Activated CD4-positive, alpha-beta T cell treated with anti-CD3 and anti-CD28 coated beads, Interleukin-10, Interleukin-2, amounts not matched to agents 100 ng/mL and 50 ng/mL, durations not matched to agents 16 hours and 8 hours (primary cell): ENCODE measurements around the gene KCNN4.
"Not testable (repeated sequence)": the region's sequence is repeated elsewhere in the genome, so short reads cannot be mapped to it uniquely, and the experiment has no call there.

Experiments used
- DNase-seq: peaks from one replicate; pipeline ENCODE4 v3.0.0-alpha.2; 2020

KCNN4 gene

DNA sequence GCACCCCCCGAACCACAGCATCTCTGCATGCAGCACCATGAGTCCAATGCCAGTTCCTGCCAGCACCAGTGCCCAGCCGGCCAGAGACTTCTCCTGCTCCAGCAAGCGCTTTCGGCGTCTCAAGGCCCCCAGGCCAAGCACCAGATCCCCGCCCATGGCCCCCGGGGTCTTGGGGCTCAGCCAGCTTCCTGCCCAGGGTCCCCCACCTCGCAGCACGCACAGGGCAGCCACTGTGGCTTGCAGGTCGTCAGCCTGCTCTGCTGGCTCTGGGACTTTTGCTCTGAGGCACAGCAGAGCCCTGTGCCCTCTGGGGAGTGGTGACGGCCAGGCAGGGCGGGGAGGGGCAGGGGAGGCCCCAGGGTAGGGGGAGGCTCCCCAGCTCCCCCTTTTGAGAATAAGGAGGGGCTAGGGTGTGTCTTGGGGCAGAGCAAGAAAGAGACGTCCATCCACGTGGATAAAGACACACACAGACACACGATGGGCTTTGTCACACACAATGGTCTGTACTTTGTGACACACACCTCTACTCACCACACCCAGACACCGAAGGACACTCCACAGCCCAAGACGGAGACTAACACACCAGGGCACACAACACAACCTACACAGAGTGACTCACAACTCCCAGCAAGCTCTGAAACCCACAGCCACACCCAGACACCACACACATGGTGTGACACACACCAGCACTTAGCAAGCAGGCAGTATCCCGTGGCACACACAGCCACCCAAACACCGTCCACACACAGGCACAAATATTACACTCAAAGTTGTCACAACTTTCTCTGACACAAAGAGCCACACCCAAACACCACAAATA lies at the start of gene KCNN4:
Gene KCNN4, minus strand, starts transcription at position 268 of the 820 bp plus-strand sequence. Its CDS starts 112 bp downstream, at position 156.
- peak; percentile 88 for DNase-seq

GRCh38 chr19:43826787-43827754 lies 46.3 kb upstream of the KCNN4 start, which contains the start of gene ZNF283:
ZNF283 (plus strand) TSS chr19:43827321; CDS start chr19:43833505, 6,184 bp downstream.
- peak; percentile 91 for DNase-seq

- DNase-seq: not testable (repeated sequence)
Observed at GRCh38 chr19:43824572-43824971, 43.8 kb upstream of the KCNN4 start.

DNA sequence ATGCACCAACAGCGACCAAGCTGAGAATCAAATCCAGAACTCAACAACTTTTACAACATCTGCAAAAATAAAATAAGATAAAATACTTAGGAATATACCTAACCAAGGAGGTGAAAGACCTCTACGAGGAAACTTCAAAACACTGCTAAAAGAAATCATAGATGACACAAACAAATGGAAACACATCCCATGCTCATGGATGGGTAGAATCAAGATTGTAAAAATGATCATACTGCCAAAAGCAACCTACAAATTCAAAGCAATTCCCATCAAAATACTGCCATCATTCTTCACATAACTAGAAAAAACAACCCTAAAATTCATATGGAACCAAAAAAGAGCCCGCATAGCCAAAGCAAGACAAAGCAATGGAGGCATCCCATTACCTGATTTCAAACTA lies 43.1 kb upstream of the KCNN4 start:
- DNase-seq: not testable (repeated sequence)

GRCh38 chr19:43820884-43821215 lies 40.1 kb upstream of the KCNN4 start:
- no peak for DNase-seq

GRCh38 chr19:43820098-43820883 lies 39.5 kb upstream of the KCNN4 start:
- peak; percentile 7 for DNase-seq

DNA sequence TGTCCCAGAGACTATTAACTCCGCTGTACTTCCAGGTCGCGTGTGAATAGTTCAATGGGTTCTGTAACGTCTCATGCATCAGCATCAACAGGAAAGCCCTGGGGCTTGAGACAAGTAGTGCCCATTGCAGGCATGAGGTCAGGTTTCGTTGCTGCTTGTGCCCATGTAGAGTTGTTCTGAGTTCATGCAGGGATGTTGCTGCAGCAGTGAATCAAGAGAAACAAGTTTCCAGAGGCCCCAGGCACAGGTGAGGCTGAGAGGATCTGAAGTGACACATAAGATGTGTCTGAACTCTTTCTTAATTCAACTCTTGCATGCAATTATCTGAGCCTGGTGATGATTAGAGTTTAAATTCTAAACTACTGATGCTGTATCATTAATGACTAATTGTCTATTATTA lies 37.7 kb upstream of the KCNN4 start:
- DNase-seq: no peak

- not testable (repeated sequence) for DNase-seq
Observed at GRCh38 chr19:43817454-43817853, 36.7 kb upstream of the KCNN4 start.

GRCh38 chr19:43814663-43815352 lies 34.0 kb upstream of the KCNN4 start:
- peak; percentile 30 for DNase-seq

- no peak for DNase-seq
Observed at GRCh38 chr19:43812688-43813087, 31.9 kb upstream of the KCNN4 start.

DNA sequence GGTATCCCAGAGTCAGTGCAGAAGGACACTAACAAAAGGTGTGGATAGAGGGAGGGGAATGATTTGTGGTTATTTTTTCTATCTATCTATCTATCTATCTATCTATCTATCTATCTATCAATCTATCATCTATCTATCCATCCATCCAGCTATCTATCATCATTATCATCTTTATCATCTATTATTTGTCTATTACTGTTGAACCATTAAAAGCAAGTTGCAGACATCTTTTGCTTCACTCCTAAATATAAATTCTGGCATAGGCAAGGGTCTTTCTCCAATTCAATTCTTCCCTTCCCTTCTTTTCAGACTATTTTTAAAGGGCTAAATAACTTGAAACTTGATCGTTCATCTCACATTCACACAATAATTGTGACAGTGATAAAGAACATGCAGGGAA lies 31.5 kb upstream of the KCNN4 start:
- DNase-seq: no peak

DNA sequence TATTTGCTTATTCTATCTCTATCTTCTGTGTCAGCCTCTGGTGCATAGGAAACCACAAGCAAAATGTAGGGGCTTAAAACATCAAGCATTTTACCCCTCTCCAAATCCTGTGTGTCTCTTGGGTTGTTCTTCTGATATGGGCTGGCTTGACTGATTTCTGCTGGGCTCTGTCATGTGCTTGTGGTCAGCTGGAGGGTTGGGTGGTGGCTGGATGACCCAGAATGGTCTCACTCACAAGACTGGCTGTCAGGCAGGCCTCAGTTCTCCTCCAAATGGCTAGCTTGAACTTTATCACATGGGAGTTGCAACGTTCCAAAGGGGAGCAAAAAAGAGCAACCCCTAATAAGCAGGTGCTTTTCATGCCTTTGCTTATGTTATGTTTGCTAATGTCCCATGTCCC lies 31.1 kb upstream of the KCNN4 start:
- no peak for DNase-seq

DNA sequence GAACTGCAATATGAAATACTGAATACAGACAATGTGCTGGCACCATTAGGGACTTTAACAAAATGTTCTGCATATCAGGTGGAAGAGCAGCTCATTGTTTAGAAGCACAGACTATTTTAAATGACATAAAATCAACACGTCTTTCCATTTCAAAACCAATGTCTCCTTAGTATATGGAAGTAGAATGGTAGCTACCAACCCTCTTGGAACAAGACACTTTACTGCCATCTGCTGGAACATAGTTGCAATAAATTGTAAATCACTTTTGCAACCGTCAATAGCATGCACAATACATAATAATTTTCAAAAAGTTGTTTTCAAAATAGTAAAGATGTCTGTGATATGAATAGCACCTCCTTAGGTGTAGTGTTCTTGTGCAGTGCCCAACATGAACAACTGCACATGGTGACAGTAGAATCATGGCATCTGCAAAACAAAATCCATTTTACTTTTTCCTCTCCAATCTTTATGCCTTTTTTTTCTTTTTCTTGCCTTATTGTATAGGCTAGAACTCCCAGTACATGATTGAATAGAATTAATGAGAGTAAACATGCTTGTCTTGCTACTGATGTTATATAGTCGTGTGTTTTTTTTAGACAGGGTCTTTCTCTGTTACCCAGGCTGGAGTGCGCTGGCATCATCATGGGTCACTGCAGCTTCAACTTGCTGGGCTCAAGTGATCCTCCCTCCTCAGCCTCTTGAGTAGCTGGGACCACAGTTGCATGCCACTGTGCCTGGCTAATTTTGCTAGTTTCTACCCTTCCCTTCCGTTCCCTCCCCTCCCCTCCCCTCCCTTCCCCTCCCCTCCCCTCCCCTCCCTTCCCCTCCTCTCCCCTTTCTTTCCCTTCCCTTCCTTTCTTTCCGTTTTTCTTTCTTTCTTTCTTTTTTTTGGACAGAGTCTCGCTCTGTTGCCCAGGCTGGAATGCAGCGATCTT lies 29.3 kb upstream of the KCNN4 start:
- peak; percentile 60 for DNase-seq

DNA sequence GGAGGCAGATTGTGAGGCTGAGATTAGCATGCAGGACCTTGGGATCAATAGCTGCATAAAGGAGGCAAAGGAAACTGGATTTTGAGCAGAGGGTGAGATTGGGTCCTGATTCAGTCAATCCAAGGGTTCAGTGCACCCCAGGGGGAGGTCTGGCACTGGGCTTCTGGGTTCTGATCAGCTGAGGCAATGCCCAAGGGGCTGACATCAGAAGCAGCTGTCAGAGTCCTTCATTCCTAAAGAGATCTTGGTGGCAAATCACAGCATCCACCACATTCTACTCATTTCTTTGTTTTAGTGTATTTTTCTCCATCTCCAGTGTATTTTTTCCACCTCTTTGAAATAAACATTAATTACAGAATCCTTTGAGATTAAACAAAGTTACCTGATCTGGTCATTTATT lies 26.9 kb upstream of the KCNN4 start:
- DNase-seq: no peak

- no peak for DNase-seq
Observed at GRCh38 chr19:43806848-43807247, 26.1 kb upstream of the KCNN4 start.

DNA sequence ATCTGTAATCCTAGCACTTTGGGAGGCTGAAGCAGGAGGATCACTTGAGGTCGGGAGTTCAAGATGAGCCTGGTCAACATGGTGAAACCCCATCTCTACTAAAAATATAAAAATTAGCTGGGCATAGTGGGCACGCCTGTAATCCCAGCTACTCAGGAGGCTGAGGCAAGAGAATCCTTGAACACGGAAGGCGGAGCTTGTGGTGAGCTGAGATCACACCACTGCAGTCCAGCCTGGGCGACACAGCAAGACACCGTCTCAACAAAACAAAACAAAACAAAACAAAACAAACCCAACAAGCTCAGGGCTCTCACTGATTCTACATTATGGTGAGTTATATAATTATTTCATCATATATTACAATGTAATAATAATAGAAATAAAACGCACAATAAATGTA lies 25.6 kb upstream of the KCNN4 start:
- DNase-seq: not testable (repeated sequence)

GRCh38 chr19:43804432-43804831 lies 23.7 kb upstream of the KCNN4 start:
- no peak for DNase-seq

GRCh38 chr19:43802216-43802951 lies 21.6 kb upstream of the KCNN4 start, which contains the start of gene LYPD5:
LYPD5 (minus strand) TSS chr19:43802447; CDS start chr19:43802380, 67 bp downstream.
- no peak for DNase-seq

DNA sequence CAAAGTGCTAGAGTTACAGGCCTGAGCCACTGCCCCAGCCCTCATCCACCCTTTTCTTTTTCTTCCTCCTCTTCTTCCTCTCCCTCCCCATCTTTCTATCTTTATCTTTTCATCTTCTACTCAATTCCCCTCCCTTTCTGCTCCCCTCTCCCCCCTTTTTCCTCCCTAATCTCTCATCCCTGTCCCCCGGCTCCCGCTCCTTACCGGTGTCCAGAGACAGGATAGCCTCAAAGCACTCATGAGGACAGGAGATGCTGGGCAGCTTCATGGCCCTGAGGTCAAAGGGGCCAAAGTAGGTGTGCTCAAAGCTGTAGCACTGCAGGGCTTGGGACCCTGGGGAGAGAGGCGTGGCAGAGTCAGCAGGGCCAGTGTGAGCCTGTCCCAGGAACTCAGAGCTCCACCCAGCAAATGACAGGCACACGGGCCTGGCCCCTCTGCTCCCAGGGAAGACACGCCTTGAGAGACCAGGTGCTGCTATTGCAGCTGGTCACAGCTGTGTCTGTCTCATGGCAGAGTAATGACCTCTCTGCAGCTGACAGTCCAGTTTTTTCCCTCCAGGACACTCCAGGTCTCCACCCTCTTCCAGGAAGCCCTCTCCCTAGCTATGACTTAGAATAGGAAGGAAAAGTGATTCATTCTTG lies 18.8 kb upstream of the KCNN4 start:
- DNase-seq: no peak
